ENCODE measurements around the gene ATP1B3.

ATP1B3 gene

GRCh38 chr3:141949972-141950371 is 73.5 kb downstream of the ATP1B3 start:
- H3K4me3 ChIP-seq (replicated peaks; ENCODE audit: low read depth, low read length) = no peak overlapping the region
- H3K36me3 ChIP-seq (ENCODE audit: control insufficient read depth, insufficient read depth, low read length) = peaks cover 1% of the 10 kb centered on the region; the same call in 1 of the 2 replicates
- no peak for DNase-seq (ENCODE audit: extremely low read depth, insufficient read length)
- TF ChIP-seq CTCF (IDR thresholded peaks at IDR 0.05; ENCODE audit: insufficient read depth, low read length, poor library complexity, severe bottlenecking) = no peak
- H3K27me3 ChIP-seq (replicated peaks; ENCODE audit: control insufficient read depth, insufficient read depth, low read length) = no peaks in the 10 kb centered on the region

- TF ChIP-seq CTCF (IDR thresholded peaks at IDR 0.05; ENCODE audit: insufficient read depth, low read length, poor library complexity, severe bottlenecking) = no peak
- Histone ChIP-seq H3K36me3 (ENCODE audit: control insufficient read depth, insufficient read depth, low read length) (peaks cover 1% of the 10 kb centered on the region; the same call in 1 of the 2 replicates), H3K4me3 (replicated peaks; ENCODE audit: low read depth, low read length) (no peak overlapping the region), H3K27me3 (replicated peaks; ENCODE audit: control insufficient read depth, insufficient read depth, low read length) (no peaks in the 10 kb centered on the region)
- no peak for DNase-seq (ENCODE audit: extremely low read depth, insufficient read length)
Measured at GRCh38 chr3:141950572-141951493, 74.4 kb downstream of the ATP1B3 start.

- Histone ChIP-seq H3K27me3 (replicated peaks; ENCODE audit: control insufficient read depth, insufficient read depth, low read length) (no peaks in the 10 kb centered on the region), H3K4me3 (replicated peaks; ENCODE audit: low read depth, low read length) (no peak overlapping the region), H3K36me3 (ENCODE audit: control insufficient read depth, insufficient read depth, low read length) (peaks cover 1% of the 10 kb centered on the region; the same call in 1 of the 2 replicates)
- no peak for TF ChIP-seq CTCF (IDR thresholded peaks at IDR 0.05; ENCODE audit: insufficient read depth, low read length, poor library complexity, severe bottlenecking)
- no peak for DNase-seq (ENCODE audit: extremely low read depth, insufficient read length)
Measured at GRCh38 chr3:141952611-141953010, 76.2 kb downstream of the ATP1B3 start.

GRCh38 chr3:141955175-141955574 is 78.7 kb downstream of the ATP1B3 start:
- Histone ChIP-seq H3K36me3 (ENCODE audit: control insufficient read depth, insufficient read depth, low read length) (peaks cover 3% of the 10 kb centered on the region), H3K4me3 (replicated peaks; ENCODE audit: low read depth, low read length) (no peak overlapping the region), H3K27me3 (replicated peaks; ENCODE audit: control insufficient read depth, insufficient read depth, low read length) (no peaks in the 10 kb centered on the region)
- no peak for TF ChIP-seq CTCF (IDR thresholded peaks at IDR 0.05; ENCODE audit: insufficient read depth, low read length, poor library complexity, severe bottlenecking)
- DNase-seq (ENCODE audit: extremely low read depth, insufficient read length) = no peak

- peaks cover 3% of the 10 kb centered on the region for H3K36me3 ChIP-seq (ENCODE audit: control insufficient read depth, insufficient read depth, low read length)
- no peak for DNase-seq (ENCODE audit: extremely low read depth, insufficient read length)
Measured at GRCh38 chr3:141959589-141960554, 83.4 kb downstream of the ATP1B3 start.

More at GRCh38 chr3:141959589-141960554, 83.4 kb downstream of the ATP1B3 start:
- Histone ChIP-seq H3K27me3 (replicated peaks; ENCODE audit: control insufficient read depth, insufficient read depth, low read length) (no peaks in the 10 kb centered on the region), H3K4me3 (replicated peaks; ENCODE audit: low read depth, low read length) (no peak overlapping the region)
- TF ChIP-seq CTCF (IDR thresholded peaks at IDR 0.05; ENCODE audit: insufficient read depth, low read length, poor library complexity, severe bottlenecking) = no peak

Data from GM06990 (cell line).